RWPE2 (cell line): Measurements from ENCODE around the gene TMEM273.
A peak's percentile ranks its signal among the peaks of the same experiment; 100 is the strongest.

Experiments used
- ATAC-seq: fragments of 200-7000 bp; cut with Tn5 transposase; 3 replicates; pipeline ENCODE4 v1.9.1; 2021; ENCODE audit warnings: low read depth
- DNase-seq: peaks from one replicate; pipeline ENCODE4 v3.0.0-alpha.2; 2020; ENCODE audit warnings: low spot score
- H3K27ac ChIP-seq: fragments of 450-650 bp; 2 replicates; pipeline ENCODE4 v1.5.1; 2017; ENCODE audit warnings: mild to moderate bottlenecking; ENCODE audit not compliant: poor library complexity, severe bottlenecking
- H3K27me3 ChIP-seq: fragments of 250-450 bp; sonication (Bioruptor Pico); 2 replicates; pipeline ENCODE4 v1.5.1; 2021; ENCODE audit warnings: mild to moderate bottlenecking, moderate library complexity; ENCODE audit not compliant: insufficient read depth, poor library complexity, severe bottlenecking
- H3K36me3 ChIP-seq: fragments of 250-450 bp; sonication (Bioruptor Pico); 2 replicates; pipeline ENCODE4 v1.5.1; 2020; ENCODE audit warnings: low read depth, mild to moderate bottlenecking, moderate library complexity
- H3K4me1 ChIP-seq: fragments of 250-450 bp; sonication (Bioruptor Pico); 2 replicates; pipeline ENCODE4 v1.5.1; 2021; ENCODE audit warnings: mild to moderate bottlenecking, moderate library complexity; ENCODE audit not compliant: insufficient read depth, poor library complexity, severe bottlenecking
- H3K4me3 ChIP-seq: fragments of 250-450 bp; sonication (Bioruptor Pico); 2 replicates; pipeline ENCODE4 v1.5.1; 2021; ENCODE audit warnings: mild to moderate bottlenecking, moderate library complexity; ENCODE audit not compliant: severe bottlenecking
- H3K9me3 ChIP-seq: fragments of 250-450 bp; sonication (Bioruptor Pico); 2 replicates; pipeline ENCODE4 v1.5.1; 2021; ENCODE audit warnings: mild to moderate bottlenecking, moderate library complexity; ENCODE audit not compliant: severe bottlenecking
- TF ChIP-seq, protein P1 (sequence below): fragments of 450-650 bp; IDR thresholded peaks from one replicate; pipeline ENCODE4 v1.5.1; 2017; ENCODE audit warnings: mild to moderate bottlenecking, moderate library complexity; ENCODE audit not compliant: poor library complexity, severe bottlenecking

Gene TMEM273

GRCh38 chr10:49117376-49118070 lies 70.7 kb downstream of the TMEM273 start:
- DNase-seq (no peak), ATAC-seq (no peak)
- H3K36me3 ChIP-seq = no peaks in the 10 kb centered on the region
- no peaks in the 10 kb centered on the region for H3K9me3 ChIP-seq
- peaks cover 31% of the 10 kb centered on the region for H3K27me3 ChIP-seq
- no peak overlapping the region for H3K27ac ChIP-seq
- no peak overlapping the region for H3K4me3 ChIP-seq
- TF ChIP-seq, protein P1, sequence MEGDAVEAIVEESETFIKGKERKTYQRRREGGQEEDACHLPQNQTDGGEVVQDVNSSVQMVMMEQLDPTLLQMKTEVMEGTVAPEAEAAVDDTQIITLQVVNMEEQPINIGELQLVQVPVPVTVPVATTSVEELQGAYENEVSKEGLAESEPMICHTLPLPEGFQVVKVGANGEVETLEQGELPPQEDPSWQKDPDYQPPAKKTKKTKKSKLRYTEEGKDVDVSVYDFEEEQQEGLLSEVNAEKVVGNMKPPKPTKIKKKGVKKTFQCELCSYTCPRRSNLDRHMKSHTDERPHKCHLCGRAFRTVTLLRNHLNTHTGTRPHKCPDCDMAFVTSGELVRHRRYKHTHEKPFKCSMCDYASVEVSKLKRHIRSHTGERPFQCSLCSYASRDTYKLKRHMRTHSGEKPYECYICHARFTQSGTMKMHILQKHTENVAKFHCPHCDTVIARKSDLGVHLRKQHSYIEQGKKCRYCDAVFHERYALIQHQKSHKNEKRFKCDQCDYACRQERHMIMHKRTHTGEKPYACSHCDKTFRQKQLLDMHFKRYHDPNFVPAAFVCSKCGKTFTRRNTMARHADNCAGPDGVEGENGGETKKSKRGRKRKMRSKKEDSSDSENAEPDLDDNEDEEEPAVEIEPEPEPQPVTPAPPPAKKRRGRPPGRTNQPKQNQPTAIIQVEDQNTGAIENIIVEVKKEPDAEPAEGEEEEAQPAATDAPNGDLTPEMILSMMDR = no peak
- no peaks in the 10 kb centered on the region for H3K4me1 ChIP-seq

DNA sequence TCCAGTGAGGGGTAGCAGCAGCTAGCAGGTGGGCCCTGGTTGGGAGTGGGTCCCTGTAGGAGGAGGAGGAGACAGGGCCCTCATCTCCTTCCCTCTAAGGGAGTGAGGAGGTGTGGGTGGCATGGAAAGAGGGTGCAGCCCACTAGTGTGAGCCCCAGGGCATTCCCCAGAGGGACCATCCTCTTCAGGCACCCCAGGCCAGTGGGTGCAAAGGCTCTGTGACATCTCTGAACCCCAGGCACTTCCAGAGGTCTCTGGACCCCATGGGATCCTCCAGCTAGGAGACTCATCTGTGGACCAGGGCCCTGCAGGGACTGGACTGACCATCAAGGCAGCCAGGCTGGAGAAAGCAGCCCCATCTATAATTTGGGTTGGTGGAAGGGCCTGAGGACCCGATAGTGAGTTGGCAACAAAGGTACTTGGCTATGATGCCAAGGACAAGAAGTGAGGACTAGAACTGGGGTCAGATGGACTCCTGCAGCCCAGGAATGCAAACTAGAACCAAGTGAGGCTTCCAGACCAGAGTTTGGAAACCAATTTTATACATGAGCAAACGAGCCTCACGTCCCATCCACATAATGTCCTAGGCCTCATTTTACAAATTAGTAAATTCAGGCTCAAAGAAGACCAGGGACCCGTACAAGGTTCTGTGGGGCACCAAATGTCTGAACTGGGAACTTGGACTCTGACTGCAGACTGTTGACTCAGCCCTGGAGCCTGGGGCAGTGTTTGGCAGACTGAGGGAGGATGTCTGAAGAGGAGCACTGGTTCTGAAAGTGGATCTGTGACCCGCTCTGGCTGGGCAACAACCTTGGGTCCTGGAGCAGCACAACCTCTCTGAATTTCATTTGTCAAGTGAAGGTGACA lies 71.4 kb downstream of the TMEM273 start:
- H3K27ac ChIP-seq = no peak overlapping the region
- no peak overlapping the region for H3K4me3 ChIP-seq
- H3K36me3 ChIP-seq = no peaks in the 10 kb centered on the region
- ATAC-seq (no peak), DNase-seq (no peak)
- H3K4me1 ChIP-seq = no peaks in the 10 kb centered on the region
- TF ChIP-seq, protein P1 = no peak
- no peaks in the 10 kb centered on the region for H3K9me3 ChIP-seq
- peaks cover 31% of the 10 kb centered on the region for H3K27me3 ChIP-seq

GRCh38 chr10:49115796-49116508 lies 72.2 kb downstream of the TMEM273 start:
- ATAC-seq = no peak
- H3K9me3 ChIP-seq = no peaks in the 10 kb centered on the region
- no peaks in the 10 kb centered on the region for H3K36me3 ChIP-seq
- TF ChIP-seq, protein P1 = no peak
- peaks cover 34% of the 10 kb centered on the region for H3K27me3 ChIP-seq
- H3K4me1 ChIP-seq = no peaks in the 10 kb centered on the region
- DNase-seq = no peak
- no peak overlapping the region for H3K27ac ChIP-seq
- no peak overlapping the region for H3K4me3 ChIP-seq

- H3K4me3 ChIP-seq = peak within 1 kb of the TSS; percentile 15
- H3K36me3 ChIP-seq = no peaks in the 10 kb centered on the region
- DNase-seq (no peak), ATAC-seq (no peak)
- peaks cover 34% of the 10 kb centered on the region for H3K27me3 ChIP-seq
- H3K27ac ChIP-seq = no peak within 1 kb of the TSS
- TF ChIP-seq, protein P1 = no peak
- no peaks in the 10 kb centered on the region for H3K4me1 ChIP-seq
- H3K9me3 ChIP-seq = no peaks in the 10 kb centered on the region
Measured at GRCh38 chr10:49115015-49115795, 73.0 kb downstream of the TMEM273 start, which contains the start of gene VSTM4. TSS of gene VSTM4 (minus strand) at chr10:49115522. CDS start at chr10:49115485, 37 bp downstream.
